Osteoblast (primary cell): Measurements from ENCODE around the gene DYNLT2B. TPM values are rescaled to one million over a fixed set of nuclear protein-coding genes. Genes with fewer than 3 reads are reported as not detected.
A peak's percentile ranks its signal among the peaks of the same experiment; 100 is the strongest.
"Not testable (repeated sequence)": the region's sequence is repeated elsewhere in the genome, so short reads cannot be mapped to it uniquely, and the experiment has no call there.

Experiments
- DNase-seq: peaks from one replicate; pipeline ENCODE4 v3.0.0; 2011; ENCODE audit warnings: low spot score, mixed read lengths; ENCODE audit not compliant: insufficient read length; ENCODE audit errors: missing footprints
- H2AFZ ChIP-seq: 2 replicates; pipeline ENCODE4 v1.6.0; 2011; ENCODE audit warnings: mild to moderate bottlenecking, low read length
- H3K27ac ChIP-seq: 2 replicates; pipeline ENCODE4 v1.5.1; 2011; ENCODE audit warnings: mild to moderate bottlenecking, low read depth, low read length, moderate library complexity
- H3K27me3 ChIP-seq: 2 replicates; pipeline ENCODE4 v1.6.0; 2012; ENCODE audit warnings: mild to moderate bottlenecking, control low read depth, inconsistent platforms, low read length, moderate library complexity; ENCODE audit not compliant: insufficient read depth
- H3K36me3 ChIP-seq: 2 replicates; pipeline ENCODE4 v1.5.1; 2011; ENCODE audit warnings: mild to moderate bottlenecking, low read length, control low read depth, moderate library complexity; ENCODE audit not compliant: insufficient read depth
- H3K4me1 ChIP-seq: 2 replicates; pipeline ENCODE4 v1.5.1; 2011; ENCODE audit warnings: mild to moderate bottlenecking, low read length, control low read depth, moderate library complexity; ENCODE audit not compliant: insufficient read depth
- H3K4me2 ChIP-seq: 2 replicates; pipeline ENCODE4 v1.6.0; 2011; ENCODE audit warnings: mild to moderate bottlenecking, low read length; ENCODE audit not compliant: insufficient read depth
- H3K4me3 ChIP-seq: fragments of 200-600 bp; sonication (generic); 3 replicates; pipeline ENCODE4 v1.5.1; 2012; ENCODE audit warnings: mild to moderate bottlenecking, low read length, inconsistent platforms; ENCODE audit not compliant: insufficient read depth
- H3K79me2 ChIP-seq: 2 replicates; pipeline ENCODE4 v1.6.0; 2012; ENCODE audit warnings: mild to moderate bottlenecking, low read length, control low read depth, inconsistent platforms; ENCODE audit not compliant: insufficient read depth
- H3K9me3 ChIP-seq: 2 replicates; pipeline ENCODE4 v1.5.1; 2011; ENCODE audit warnings: low read depth, low read length, control low read depth
- H4K20me1 ChIP-seq: 2 replicates; pipeline ENCODE4 v1.6.0; 2012; ENCODE audit warnings: mild to moderate bottlenecking, low read length, control low read depth; ENCODE audit not compliant: insufficient read depth
- total RNA-seq: library from RNA; depleted of rRNA; stranded (reverse); fragments of >200 nt; gene quantifications from 2 replicates; pipeline ENCODE4 v1.2.3, GENCODE V29; 2012
- TF ChIP-seq, protein P1 (sequence below): IDR thresholded peaks from 2 replicates; pipeline ENCODE4 v1.5.1; 2011; ENCODE audit warnings: mild to moderate bottlenecking, low read depth, low read length, moderate library complexity; ENCODE audit errors: extremely low read depth

The DYNLT2B gene
- total RNA-seq, 1 donor, result 10.5 TPM

DNA sequence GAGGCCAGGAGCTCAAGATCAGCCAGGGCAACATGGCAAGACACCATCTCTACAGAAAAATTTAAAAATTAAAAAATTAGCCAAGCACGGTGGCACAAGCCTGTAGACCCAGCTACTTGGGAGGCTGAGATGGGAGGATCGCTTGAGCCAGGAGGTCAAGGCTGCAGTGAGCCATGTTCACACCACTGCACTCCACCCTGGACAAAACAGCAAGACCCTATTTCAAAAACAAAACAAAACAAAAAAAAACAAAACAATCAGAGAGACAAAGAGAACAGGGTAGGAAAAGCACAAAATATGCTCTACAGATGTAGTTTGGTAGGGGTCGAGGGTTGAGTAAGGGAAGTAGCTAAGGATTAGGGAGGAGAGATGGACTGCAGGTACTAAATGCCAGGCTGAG, 3.4 kb downstream of the DYNLT2B start:
- Histone ChIP-seq H4K20me1 (no peaks in the 10 kb centered on the region), H3K9me3 (no peaks in the 10 kb centered on the region), H3K4me1 (peaks cover 5% of the 10 kb centered on the region), H3K79me2 (peaks cover 3% of the 10 kb centered on the region), H3K36me3 (no peaks in the 10 kb centered on the region), H3K4me2 (no peak overlapping the region), H3K27ac (no peak overlapping the region), H3K4me3 (no peak overlapping the region), H2AFZ (no peak overlapping the region), H3K27me3 (no peaks in the 10 kb centered on the region)
- DNase-seq, result peak; percentile 57
- TF ChIP-seq, protein P1, sequence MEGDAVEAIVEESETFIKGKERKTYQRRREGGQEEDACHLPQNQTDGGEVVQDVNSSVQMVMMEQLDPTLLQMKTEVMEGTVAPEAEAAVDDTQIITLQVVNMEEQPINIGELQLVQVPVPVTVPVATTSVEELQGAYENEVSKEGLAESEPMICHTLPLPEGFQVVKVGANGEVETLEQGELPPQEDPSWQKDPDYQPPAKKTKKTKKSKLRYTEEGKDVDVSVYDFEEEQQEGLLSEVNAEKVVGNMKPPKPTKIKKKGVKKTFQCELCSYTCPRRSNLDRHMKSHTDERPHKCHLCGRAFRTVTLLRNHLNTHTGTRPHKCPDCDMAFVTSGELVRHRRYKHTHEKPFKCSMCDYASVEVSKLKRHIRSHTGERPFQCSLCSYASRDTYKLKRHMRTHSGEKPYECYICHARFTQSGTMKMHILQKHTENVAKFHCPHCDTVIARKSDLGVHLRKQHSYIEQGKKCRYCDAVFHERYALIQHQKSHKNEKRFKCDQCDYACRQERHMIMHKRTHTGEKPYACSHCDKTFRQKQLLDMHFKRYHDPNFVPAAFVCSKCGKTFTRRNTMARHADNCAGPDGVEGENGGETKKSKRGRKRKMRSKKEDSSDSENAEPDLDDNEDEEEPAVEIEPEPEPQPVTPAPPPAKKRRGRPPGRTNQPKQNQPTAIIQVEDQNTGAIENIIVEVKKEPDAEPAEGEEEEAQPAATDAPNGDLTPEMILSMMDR, result no peak

DNA sequence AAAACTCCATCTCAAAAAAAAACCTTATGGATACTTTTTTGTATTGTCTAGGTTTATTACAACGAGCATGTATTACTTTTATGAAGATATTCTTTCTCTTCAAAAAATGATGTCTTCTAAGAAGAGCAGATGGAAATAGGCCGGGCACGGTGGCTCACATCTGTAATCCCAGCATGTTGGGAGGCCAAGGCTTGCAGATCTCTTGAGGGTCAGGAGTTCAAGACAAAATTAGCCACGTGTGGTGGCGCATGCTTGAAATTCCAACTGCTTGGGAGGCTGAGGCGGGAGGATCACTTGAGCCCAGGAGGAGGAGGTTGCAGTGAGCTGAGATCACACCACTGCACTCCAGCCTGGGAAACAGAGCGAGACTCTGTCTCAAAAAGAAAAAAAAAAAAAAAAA, 4.0 kb downstream of the DYNLT2B start:
- H3K4me3 ChIP-seq, H4K20me1 ChIP-seq, H3K36me3 ChIP-seq, H3K4me2 ChIP-seq, H3K79me2 ChIP-seq, H3K9me3 ChIP-seq, H3K27ac ChIP-seq, H3K4me1 ChIP-seq, H3K27me3 ChIP-seq, H2AFZ ChIP-seq, DNase-seq: not testable (repeated sequence)

DNA sequence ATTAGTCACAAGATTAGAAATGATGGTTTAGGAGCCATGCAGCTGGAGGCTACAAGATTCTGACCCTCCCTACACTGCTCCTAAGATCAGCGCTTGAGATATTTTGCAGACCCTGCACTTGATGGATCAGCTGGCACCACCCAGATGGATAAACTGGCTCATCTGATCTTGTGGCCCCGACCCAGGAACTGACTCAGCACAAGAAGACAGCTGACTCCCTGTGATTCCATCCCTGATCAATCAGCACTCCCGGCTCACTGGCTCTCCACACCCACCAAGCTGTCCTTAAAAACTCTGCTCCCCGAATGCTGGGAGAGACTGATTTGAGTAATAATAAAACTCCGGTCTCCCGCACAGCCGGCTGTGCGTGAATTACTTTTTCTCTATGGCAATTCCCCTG, 15.1 kb downstream of the DYNLT2B start:
- peaks cover 10% of the 10 kb centered on the region for H3K36me3 ChIP-seq
- H3K4me3 ChIP-seq, H4K20me1 ChIP-seq, H3K9me3 ChIP-seq, H3K4me1 ChIP-seq, H2AFZ ChIP-seq, H3K79me2 ChIP-seq, DNase-seq, H3K4me2 ChIP-seq, H3K27me3 ChIP-seq, H3K27ac ChIP-seq: not testable (repeated sequence)

DNA sequence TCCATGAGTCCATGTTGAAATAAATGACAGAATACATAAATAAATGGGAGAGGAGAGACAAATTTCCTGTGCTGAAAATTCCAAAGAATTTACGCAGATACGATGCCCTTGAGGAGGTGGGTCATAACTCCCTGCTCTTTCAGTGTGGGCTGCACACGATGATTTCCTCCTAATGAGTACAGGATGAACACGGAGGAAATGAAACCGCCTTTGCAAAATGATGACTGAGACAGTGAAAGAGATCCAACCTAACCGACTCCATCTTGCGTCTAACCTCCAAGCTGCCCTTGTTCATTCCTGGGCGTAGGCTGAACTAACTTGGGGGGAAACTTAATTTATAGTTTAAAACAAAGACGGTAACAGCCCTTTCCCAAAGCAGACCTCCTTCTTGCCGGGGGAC, 15.5 kb downstream of the DYNLT2B start:
- H3K27ac ChIP-seq, DNase-seq, H3K9me3 ChIP-seq, H3K4me3 ChIP-seq, H3K4me2 ChIP-seq, H3K27me3 ChIP-seq, H4K20me1 ChIP-seq, H3K4me1 ChIP-seq, H2AFZ ChIP-seq, H3K79me2 ChIP-seq: not testable (repeated sequence)
- H3K36me3 ChIP-seq, result peaks cover 10% of the 10 kb centered on the region

DNA sequence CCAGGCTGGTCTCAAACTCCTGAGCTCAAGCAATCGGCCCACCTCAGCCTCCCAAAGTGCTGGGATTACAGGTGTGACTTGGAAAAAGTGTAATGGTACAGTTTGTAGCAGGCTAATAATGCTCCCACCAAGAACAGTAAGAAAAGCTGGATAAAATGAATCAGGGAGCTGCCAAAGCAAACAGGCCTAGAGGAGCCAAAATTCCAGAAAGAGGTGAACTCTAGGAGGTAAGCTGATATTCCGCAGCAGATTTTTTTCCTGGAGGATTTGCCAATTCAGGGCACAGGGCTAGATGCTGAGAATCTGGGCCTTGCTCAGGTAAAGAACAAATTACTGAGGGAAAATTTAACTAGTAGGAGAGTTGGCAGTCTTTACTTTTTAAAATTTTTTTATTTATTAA, 19.5 kb downstream of the DYNLT2B start:
- Histone ChIP-seq H3K4me2 (no peak overlapping the region), H3K4me3 (no peak overlapping the region), H3K27ac (no peak overlapping the region), H4K20me1 (no peaks in the 10 kb centered on the region), H2AFZ (no peak overlapping the region), H3K9me3 (no peaks in the 10 kb centered on the region), H3K4me1 (no peaks in the 10 kb centered on the region), H3K79me2 (no peaks in the 10 kb centered on the region), H3K27me3 (no peaks in the 10 kb centered on the region), H3K36me3 (peaks cover 10% of the 10 kb centered on the region)
- DNase-seq, result no peak
- TF ChIP-seq, protein P1, result no peak
